Measurements from ENCODE around the gene CTSD. TPM values are rescaled to one million over a fixed set of nuclear protein-coding genes. Genes with fewer than 3 reads are reported as not detected.
A peak's percentile ranks its signal among the peaks of the same experiment; 100 is the strongest.

Gene CTSD
- total and polyA plus RNA-seq, 2 of the 8 experiments (the other 6 are each of a cell fraction or from before 2014, with no cell fraction given), result 169 to 173 TPM

DNA sequence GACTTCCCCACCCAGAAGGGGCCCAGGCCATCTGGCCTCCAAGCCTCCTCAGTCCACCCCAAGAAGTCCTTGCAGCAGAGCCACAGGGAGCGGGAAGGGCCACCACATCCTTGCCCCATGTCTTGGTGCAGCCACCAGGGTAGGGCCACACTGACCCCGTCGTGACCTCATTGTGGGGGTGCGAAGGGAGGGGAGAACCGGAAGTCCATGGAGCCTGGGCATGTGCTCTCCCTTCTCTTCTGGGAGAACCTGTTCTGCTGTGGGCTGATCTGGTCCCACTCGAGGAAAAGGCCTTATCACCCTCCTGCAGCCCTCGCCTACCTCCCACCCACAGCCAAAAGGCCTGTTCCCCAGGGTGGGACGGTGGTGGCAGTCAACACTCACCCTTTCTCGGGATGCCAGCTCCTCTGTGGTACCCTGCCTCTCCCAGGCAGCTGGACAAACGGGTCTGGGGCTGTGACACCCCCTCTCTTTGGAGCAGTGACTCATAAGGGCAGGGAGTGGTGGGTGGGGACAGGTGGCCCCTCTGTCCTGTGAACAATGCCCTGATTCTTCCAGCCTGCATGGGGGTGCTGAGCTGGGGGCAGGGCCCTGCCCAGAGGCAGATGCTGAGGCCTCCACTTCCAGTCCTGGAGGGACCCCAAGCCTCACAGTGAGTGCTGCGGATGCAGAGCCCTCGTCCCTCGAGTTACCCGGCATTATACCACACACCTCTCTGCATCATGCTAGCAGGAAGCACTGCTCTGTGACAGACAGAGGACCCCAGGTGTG lies 14.6 kb upstream of the CTSD start:
- no peak overlapping the region for H2AFZ ChIP-seq (ENCODE audit: low read length)
- POLR2A ChIA-PET (ENCODE audit: partially characterized antibody), result no interaction called here

More for the DNA sequence above, 14.6 kb upstream of the CTSD start:
- Histone ChIP-seq H4K20me1 (replicated peaks in 1 of 2; ENCODE audit: control insufficient read depth in 1 of 2, insufficient read depth in 2 of 2, low read length in 2 of 2) (no peaks in the 10 kb centered on the region), H3K27me3 (replicated peaks in 1 of 4; ENCODE audit: control insufficient read depth in 3 of 4, extremely low read depth in 1 of 4, insufficient read depth in 3 of 4, low read length in 3 of 4) (no peaks in the 10 kb centered on the region; a peak in 3 of 7 replicates), H3K4me3 (ENCODE audit: extremely low read depth in 1 of 4, insufficient read depth in 2 of 4, low read depth in 3 of 4, low read length in 4 of 4) (no peak overlapping the region), H3K4me2 (ENCODE audit: insufficient read depth in 1 of 2, low read depth in 2 of 2, low read length in 2 of 2) (no peak overlapping the region), H3K36me3 (ENCODE audit: control insufficient read depth in 2 of 4, insufficient read depth in 4 of 4, low read length in 3 of 4) (no peaks in the 10 kb centered on the region), H3K79me2 (ENCODE audit: control insufficient read depth in 1 of 2, insufficient read depth in 2 of 2, low read length in 2 of 2) (no peaks in the 10 kb centered on the region), H4K91ac (replicated peaks; ENCODE audit: insufficient read length, low read length) (no peak overlapping the region), H2BK12ac (ENCODE audit: low read depth, low read length) (no peak overlapping the region), H3K27ac (ENCODE audit: low read depth, low read length) (no peak overlapping the region), H2BK5ac (ENCODE audit: low read depth, low read length) (no peak overlapping the region), H4K5ac (ENCODE audit: insufficient read length, low read depth, low read length) (no peak overlapping the region), H3K56ac (replicated peaks; ENCODE audit: insufficient read length, low read depth, low read length) (no peak overlapping the region), H3K4me1 (replicated peaks in 1 of 4; ENCODE audit: control insufficient read depth in 3 of 4, insufficient read depth in 4 of 4, low read length in 3 of 4) (peaks cover 0 to 7% (median 2%) of the 10 kb centered on the region in 4 experiments; a peak in 6 of 7 replicates), H2BK15ac (ENCODE audit: low read length) (no peak overlapping the region), H3K9me3 (ENCODE audit: insufficient read depth in 2 of 2, low read depth in 1 of 2, low read length in 1 of 2) (no peaks in the 10 kb centered on the region), H4K8ac (ENCODE audit: extremely low read depth, insufficient read depth, low read length) (peak overlapping the region; percentile 57; the same call in 1 of the 2 replicates), H3K79me1 (ENCODE audit: low read depth, low read length) (no peaks in the 10 kb centered on the region), H3K23ac (ENCODE audit: insufficient read length) (no peak overlapping the region), H3K18ac (ENCODE audit: extremely low read depth, low read length) (no peak overlapping the region), H3K23me2 (ENCODE audit: low read depth, low read length) (no peaks in the 10 kb centered on the region), H2AK5ac (ENCODE audit: low read depth, low read length) (no peak overlapping the region), H3K9ac (replicated peaks in 1 of 4; ENCODE audit: extremely low read depth in 1 of 4, low read depth in 3 of 4, low read length in 3 of 4) (no peak overlapping the region), H3K4ac (replicated peaks; ENCODE audit: insufficient read length, low read depth, low read length) (no peak overlapping the region), H2BK120ac (replicated peaks; ENCODE audit: low read depth, low read length) (no peak overlapping the region), H3K14ac (ENCODE audit: insufficient read length) (no peak overlapping the region), H2BK20ac (ENCODE audit: low read length) (0 out of 2 replicates have a peak overlapping the region, but pooled peaks have one; percentile 18)
- WGBS, 2 experiments (ENCODE audit: extremely low coverage in 1 of 2, insufficient coverage in 1 of 2, insufficient read length in 1 of 2, insufficient replicate concordance in 2 of 2, low coverage in 1 of 2, low lambda C conversion rate in 2 of 2, missing lambda C conversion rate in 1 of 2), result 94% methylated on average over 14 of the region's 14 CpGs; no CpG with 5 or more reads in 1 of the 2 experiments
- CTCF ChIA-PET (ENCODE audit: partially characterized antibody), result interaction anchor here (0.7 to 2.0 kb wide), 5 partner anchors 30 to 379 kb away, joined by 3 to 9 read pairs (median 5); no protein-coding TSS in a partner anchor
- FAIRE-seq (no peak), DNase-seq (ENCODE audit: low read depth in 1 of 2, low spot score in 2 of 2) (no peak)
- TF ChIP-seq CBX8 (IDR thresholded peaks at IDR 0.05; ENCODE audit: borderline replicate concordance, low read depth, low read length) (no peak), SAP30 (IDR thresholded peaks at IDR 0.05; ENCODE audit: insufficient read depth, insufficient replicate concordance, low read length) (no peak), POU5F1 (IDR thresholded peaks at IDR 0.05; ENCODE audit: low read depth, low read length) (no peak), SUZ12 (IDR thresholded peaks at IDR 0.05; ENCODE audit: low read length) (no peak), E2F6 (IDR thresholded peaks at IDR 0.05) (no peak), SP4 (IDR thresholded peaks at IDR 0.05; ENCODE audit: low read length) (no peak), EP300 (IDR thresholded peaks at IDR 0.05; ENCODE audit: borderline replicate concordance in 1 of 2, low read depth in 2 of 2, low read length in 2 of 2) (no peak), SIRT6 (IDR thresholded peaks at IDR 0.05; ENCODE audit: low read length) (no peak), BRCA1 (IDR thresholded peaks at IDR 0.05; ENCODE audit: low read depth, low read length) (no peak), CHD1 (IDR thresholded peaks at IDR 0.05; ENCODE audit: low read depth, low read length) (no peak), JUND (IDR thresholded peaks at IDR 0.05; ENCODE audit: low read length) (no peak)
